PC-9 (cell line): Measurements from ENCODE around the gene ZC3H14. TPM values are rescaled to one million over a fixed set of nuclear protein-coding genes. Genes with fewer than 3 reads are reported as not detected.

Source experiments
- BruUV-seq: library from RNA; stranded (reverse); fragments of 400-500 nt; replicated peaks from 2 replicates; lab custom pipeline; 2021; lab: Mats Ljungman, UMichigan
- CTCF ChIA-PET: fragments of 300-600 bp; sonication (Branson Sonifier 250); formaldehyde crosslinking; loops from one replicate; lab custom pipeline; 2022; ENCODE audit warnings: antibody characterized with exemption; lab: Charles Lee
- POLR2A ChIA-PET: fragments of 300-600 bp; sonication (Branson Sonifier 250); formaldehyde crosslinking; loops from one replicate; lab custom pipeline; 2022; ENCODE audit warnings: antibody characterized with exemption; ENCODE audit not compliant: unreplicated experiment; lab: Charles Lee
- DNase-seq, 2 experiments: peaks; one replicate each; pipeline versions ENCODE4 v3.0.0 to v3.0.0-alpha.2; 2015 to 2022; ENCODE audit warnings: mixed read lengths in 1 of 2
- H2AFZ ChIP-seq: fragments of 200-600 bp; sonication (generic); 2 replicates; pipeline ENCODE4 v1.8.1; 2017; ENCODE audit warnings: antibody characterized with exemption
- H3F3A ChIP-seq: fragments of 200-600 bp; sonication (generic); 2 replicates; pipeline ENCODE4 v1.8.1; 2017; ENCODE audit warnings: antibody characterized with exemption, mild to moderate bottlenecking, low read depth; ENCODE audit not compliant: insufficient read depth
- H3K27ac ChIP-seq: fragments of 200-600 bp; sonication (generic); 2 replicates; pipeline ENCODE4 v1.6.1; 2016; ENCODE audit warnings: mixed run types
- H3K27me3 ChIP-seq: fragments of 200-600 bp; sonication (generic); 2 replicates; pipeline ENCODE4 v1.6.1; 2016; ENCODE audit warnings: low read depth, mixed run types; ENCODE audit not compliant: insufficient read depth
- H3K36me3 ChIP-seq: fragments of 200-600 bp; sonication (generic); 2 replicates; pipeline ENCODE4 v1.6.1; 2016; ENCODE audit warnings: low read depth, mixed run types
- H3K4me1 ChIP-seq: fragments of 200-600 bp; sonication (generic); replicated peaks from 2 replicates; pipeline ENCODE4 v1.6.1; 2016; ENCODE audit warnings: mixed run types; ENCODE audit not compliant: insufficient read depth
- H3K4me2 ChIP-seq: fragments of 200-600 bp; sonication (generic); 2 replicates; pipeline ENCODE4 v1.6.1; 2017; ENCODE audit warnings: mixed run types
- H3K4me3 ChIP-seq: fragments of 200-600 bp; sonication (generic); 2 replicates; pipeline ENCODE4 v1.6.1; 2016; ENCODE audit warnings: mixed run types
- H3K79me2 ChIP-seq: fragments of 200-600 bp; sonication (generic); 2 replicates; pipeline ENCODE4 v1.6.1; 2017; ENCODE audit warnings: low read depth, mixed run types
- H3K9me2 ChIP-seq: fragments of 200-600 bp; sonication (generic); 2 replicates; pipeline ENCODE4 v1.8.1; 2017; ENCODE audit warnings: mild to moderate bottlenecking; ENCODE audit not compliant: insufficient read depth
- H3K9me3 ChIP-seq: fragments of 200-600 bp; sonication (generic); 2 replicates; pipeline ENCODE4 v1.8.1; 2016; ENCODE audit warnings: low read depth; ENCODE audit not compliant: insufficient read depth
- H4K20me1 ChIP-seq: fragments of 200-600 bp; sonication (generic); 2 replicates; pipeline ENCODE4 v1.8.1; 2017; ENCODE audit not compliant: insufficient read depth
- CTCF ChIP-seq: fragments of 200-600 bp; sonication (generic); conservative IDR thresholded peaks from 2 replicates; pipeline ENCODE4 v1.6.1; 2017; ENCODE audit warnings: mixed run types, antibody characterized with exemption, mild to moderate bottlenecking, moderate library complexity
- EZH2 ChIP-seq: fragments of 200-600 bp; sonication (generic); IDR thresholded peaks from 2 replicates; pipeline ENCODE4 v1.8.0; 2017; ENCODE audit warnings: antibody characterized with exemption, low read depth
- intact Hi-C: fragments of 100-400 bp; cut with micrococcal nuclease; formaldehyde crosslinking; loops from one replicate; pipeline ENCODE4 v1.10.0; 2022; ENCODE audit not compliant: unreplicated experiment
- total RNA-seq: library from RNA; stranded (reverse); gene quantifications from 2 replicates; pipeline ENCODE4 v1.2.3, GENCODE V29; 2021

ZC3H14 gene
- total RNA-seq, 1 experiment from 2014 or later, result 20.2 TPM

- no peaks in the 10 kb centered on the region for H3F3A ChIP-seq
- BruUV-seq, result no TSS peak
These were observed 65.6 kb downstream of the ZC3H14 start for GRCh38 chr14:88628462-88628861.

GRCh38 chr14:88630565-88630964 lies 67.7 kb downstream of the ZC3H14 start:
- Histone ChIP-seq H3K27ac (no peak overlapping the region), H4K20me1 (no peaks in the 10 kb centered on the region), H3F3A (no peaks in the 10 kb centered on the region), H3K4me2 (no peak overlapping the region), H3K9me2 (no peaks in the 10 kb centered on the region), H2AFZ (no peak overlapping the region), H3K79me2 (no peaks in the 10 kb centered on the region), H3K36me3 (no peaks in the 10 kb centered on the region), H3K4me1 (no peaks in the 10 kb centered on the region), H3K27me3 (no peaks in the 10 kb centered on the region), H3K4me3 (no peak overlapping the region), H3K9me3 (no peaks in the 10 kb centered on the region)
- no TSS peak for BruUV-seq
- no peak for DNase-seq
- TF ChIP-seq CTCF, result no peak
- TF ChIP-seq EZH2, result no peak
- CTCF ChIA-PET, result no interaction called here
- POLR2A ChIA-PET, result no interaction called here
- intact Hi-C loops, result no loop called here

More at GRCh38 chr14:88628462-88628861, 65.6 kb downstream of the ZC3H14 start:
- CTCF ChIA-PET, result no interaction called here
- Histone ChIP-seq H2AFZ (no peak overlapping the region), H3K27me3 (no peaks in the 10 kb centered on the region), H3K36me3 (no peaks in the 10 kb centered on the region), H3K27ac (no peak overlapping the region), H3K9me3 (no peaks in the 10 kb centered on the region), H3K9me2 (no peaks in the 10 kb centered on the region), H3K4me2 (no peak overlapping the region), H3K4me3 (no peak overlapping the region), H4K20me1 (no peaks in the 10 kb centered on the region), H3K4me1 (no peaks in the 10 kb centered on the region), H3K79me2 (no peaks in the 10 kb centered on the region)
- POLR2A ChIA-PET, result no interaction called here
- no peak for DNase-seq
- intact Hi-C loops, result no loop called here
- TF ChIP-seq EZH2 (no peak), CTCF (no peak)

GRCh38 chr14:88631091-88631490 lies 68.3 kb downstream of the ZC3H14 start:
- Histone ChIP-seq H3K9me2 (no peaks in the 10 kb centered on the region), H3K4me2 (no peak overlapping the region), H2AFZ (no peak overlapping the region), H3K79me2 (no peaks in the 10 kb centered on the region), H3K4me1 (no peaks in the 10 kb centered on the region), H3K9me3 (no peaks in the 10 kb centered on the region), H3F3A (no peaks in the 10 kb centered on the region), H3K4me3 (no peak overlapping the region), H4K20me1 (no peaks in the 10 kb centered on the region), H3K27me3 (no peaks in the 10 kb centered on the region), H3K27ac (no peak overlapping the region), H3K36me3 (no peaks in the 10 kb centered on the region)
- intact Hi-C loops, result no loop called here
- BruUV-seq, result no TSS peak
- ChIA-PET POLR2A (no interaction called here), CTCF (no interaction called here)
- no peak for DNase-seq
- no peak for TF ChIP-seq CTCF
